Astrocyte of the hippocampus (primary cell): ENCODE measurements around the gene C1orf115.
A peak's percentile ranks its signal among the peaks of the same experiment; 100 is the strongest.
"Not testable (repeated sequence)": the region's sequence is repeated elsewhere in the genome, so short reads cannot be mapped to it uniquely, and the experiment has no call there.

Experiments
- DNase-seq: peaks from one replicate; pipeline ENCODE4 v3.0.0; 2011; ENCODE audit warnings: low read depth, low spot score

C1orf115 gene

GRCh38 chr1:220690140-220691052 is at the start of gene C1orf115:
Gene C1orf115 (plus strand): TSS chr1:220690363. CDS start chr1:220690403, 40 bp downstream.
- DNase-seq, result peak; percentile 85

- no peak for DNase-seq
Observed at GRCh38 chr1:220642285-220642684, 47.9 kb upstream of the C1orf115 start.

GRCh38 chr1:220652995-220653394 is 37.2 kb upstream of the C1orf115 start:
- no peak for DNase-seq

GRCh38 chr1:220655509-220655908 is 34.7 kb upstream of the C1orf115 start:
- DNase-seq, result no peak

GRCh38 chr1:220655961-220656740 is 34.0 kb upstream of the C1orf115 start:
- DNase-seq, result no peak

GRCh38 chr1:220666349-220666748 is 23.8 kb upstream of the C1orf115 start:
- no peak for DNase-seq

GRCh38 chr1:220669005-220669404 is 21.2 kb upstream of the C1orf115 start:
- no peak for DNase-seq

GRCh38 chr1:220670365-220670764 is 19.8 kb upstream of the C1orf115 start:
- DNase-seq, result no peak

GRCh38 chr1:220673921-220674320 is 16.2 kb upstream of the C1orf115 start:
- no peak for DNase-seq

- DNase-seq, result no peak
Observed at GRCh38 chr1:220677251-220677650, 12.9 kb upstream of the C1orf115 start.

GRCh38 chr1:220680085-220680687 is 10.0 kb upstream of the C1orf115 start:
- peak; percentile 52 for DNase-seq

- no peak for DNase-seq
Observed at GRCh38 chr1:220681220-220681880, 8.8 kb upstream of the C1orf115 start.

- no peak for DNase-seq
Observed at GRCh38 chr1:220682901-220683576, 7.1 kb upstream of the C1orf115 start.

GRCh38 chr1:220683716-220684115 is 6.4 kb upstream of the C1orf115 start:
- not testable (repeated sequence) for DNase-seq

GRCh38 chr1:220684890-220685289 is 5.3 kb upstream of the C1orf115 start:
- no peak for DNase-seq

- no peak for DNase-seq
Observed at GRCh38 chr1:220685879-220686278, 4.3 kb upstream of the C1orf115 start.

- DNase-seq, result no peak
Observed at GRCh38 chr1:220687809-220688208, 2.4 kb upstream of the C1orf115 start.

GRCh38 chr1:220689666-220690065 is 497 bp upstream of the C1orf115 start:
- no peak for DNase-seq

GRCh38 chr1:220691053-220691684 is 1.0 kb downstream of the C1orf115 start:
- no peak for DNase-seq

- no peak for DNase-seq
Observed at GRCh38 chr1:220692436-220693228, 2.5 kb downstream of the C1orf115 start.
